Rectal smooth muscle tissue (tissue), 1 donor: ENCODE data around the gene CAMTA1.

Experiments
- H3K27ac ChIP-seq: one replicate; pipeline ENCODE4 v1.7.0; 2013; ENCODE audit warnings: low read depth, low read length, inconsistent platforms
- H3K27me3 ChIP-seq: one replicate; pipeline ENCODE4 v1.7.0; 2013; ENCODE audit warnings: low read length; ENCODE audit not compliant: control insufficient read depth, insufficient read depth
- H3K36me3 ChIP-seq: one replicate; pipeline ENCODE4 v1.7.0; 2013; ENCODE audit warnings: low read length; ENCODE audit not compliant: control insufficient read depth, insufficient read depth
- H3K4me1 ChIP-seq: one replicate; pipeline ENCODE4 v1.7.0; 2013; ENCODE audit warnings: low read length; ENCODE audit not compliant: control insufficient read depth, insufficient read depth
- H3K4me3 ChIP-seq: one replicate; pipeline ENCODE4 v1.7.0; 2013; ENCODE audit warnings: low read length
- H3K9ac ChIP-seq: one replicate; pipeline ENCODE4 v1.7.0; 2013; ENCODE audit warnings: low read length

CAMTA1 gene

DNA sequence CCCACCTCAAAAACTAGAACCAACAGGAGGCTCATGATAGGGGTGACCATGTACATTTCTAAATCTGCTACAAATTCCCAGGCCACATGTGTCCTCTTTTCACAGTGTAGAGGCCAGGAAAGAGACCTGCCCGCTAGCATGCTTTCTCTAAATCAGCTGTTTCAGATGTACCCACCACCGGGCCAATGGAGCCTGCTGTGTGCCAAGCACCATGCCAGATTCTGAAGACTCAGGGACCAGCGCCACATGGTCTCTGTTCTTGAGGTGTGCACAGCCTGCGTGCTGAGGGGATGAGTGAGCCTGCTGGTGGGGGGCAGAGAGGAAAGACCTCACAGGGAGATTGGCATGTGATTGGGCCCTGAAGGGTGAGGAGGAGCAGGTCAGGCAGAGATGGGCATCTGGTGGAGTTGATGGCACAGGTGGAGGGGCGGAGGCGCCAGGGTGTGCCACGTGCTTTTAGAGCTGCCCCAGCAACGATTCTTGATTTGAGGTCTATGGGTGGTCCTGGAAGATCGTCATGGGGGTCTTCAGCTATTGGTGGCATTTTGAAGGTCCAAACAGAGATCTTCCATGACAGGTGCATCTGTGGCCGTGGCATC, 500.7 kb downstream of the CAMTA1 start:
- Histone ChIP-seq H3K4me1 (peaks cover 3% of the 10 kb centered on the region), H3K27ac (no peak overlapping the region), H3K36me3 (no peaks in the 10 kb centered on the region), H3K27me3 (no peaks in the 10 kb centered on the region), H3K4me3 (no peak overlapping the region), H3K9ac (no peak overlapping the region)

DNA sequence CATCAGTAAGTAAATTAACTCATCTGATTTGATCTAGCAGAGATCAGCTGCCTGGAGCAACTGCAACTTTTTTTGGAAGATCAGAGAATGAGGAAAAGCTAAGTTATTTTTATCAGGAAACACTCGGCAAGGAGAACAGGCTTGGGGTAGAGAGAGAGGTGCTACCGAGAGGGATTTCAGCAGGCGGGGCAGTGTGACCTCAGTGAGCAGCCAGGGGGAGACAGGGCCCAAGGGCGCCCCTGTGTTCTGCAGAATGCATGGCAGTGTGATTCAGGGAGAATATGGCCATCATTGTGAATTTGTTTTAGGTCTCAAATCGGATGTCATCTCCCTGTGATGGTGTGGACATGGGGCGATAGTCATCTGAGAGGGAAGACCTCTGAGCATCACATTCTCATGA, 501.8 kb downstream of the CAMTA1 start:
- peaks cover 6% of the 10 kb centered on the region for H3K4me1 ChIP-seq
- H3K36me3 ChIP-seq, result no peaks in the 10 kb centered on the region
- H3K4me3 ChIP-seq, result no peak overlapping the region
- H3K27ac ChIP-seq, result no peak overlapping the region
- no peak overlapping the region for H3K9ac ChIP-seq
- no peaks in the 10 kb centered on the region for H3K27me3 ChIP-seq

DNA sequence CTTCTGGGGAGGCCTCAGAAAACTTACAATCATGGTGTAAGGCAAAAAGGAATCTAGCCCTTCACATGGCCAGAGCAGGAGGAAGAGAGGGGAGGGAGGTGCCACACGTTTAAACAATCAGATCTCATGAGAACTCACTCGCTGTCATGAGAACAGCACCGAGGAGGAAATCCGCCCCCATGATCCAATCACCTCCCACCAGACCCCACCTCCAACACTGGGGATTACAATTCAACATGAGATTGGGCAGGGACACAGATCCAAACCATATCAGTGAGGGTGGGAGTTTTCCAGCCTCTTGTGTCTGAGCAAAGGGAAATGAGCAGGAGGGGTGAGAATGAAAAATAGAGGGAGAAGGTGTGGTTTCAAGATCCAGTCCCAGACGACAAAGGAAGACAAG, 503.7 kb downstream of the CAMTA1 start:
- no peak overlapping the region for H3K9ac ChIP-seq
- H3K27ac ChIP-seq, result no peak overlapping the region
- H3K4me3 ChIP-seq, result no peak overlapping the region
- H3K4me1 ChIP-seq, result peaks cover 16% of the 10 kb centered on the region
- H3K36me3 ChIP-seq, result no peaks in the 10 kb centered on the region
- H3K27me3 ChIP-seq, result no peaks in the 10 kb centered on the region

DNA sequence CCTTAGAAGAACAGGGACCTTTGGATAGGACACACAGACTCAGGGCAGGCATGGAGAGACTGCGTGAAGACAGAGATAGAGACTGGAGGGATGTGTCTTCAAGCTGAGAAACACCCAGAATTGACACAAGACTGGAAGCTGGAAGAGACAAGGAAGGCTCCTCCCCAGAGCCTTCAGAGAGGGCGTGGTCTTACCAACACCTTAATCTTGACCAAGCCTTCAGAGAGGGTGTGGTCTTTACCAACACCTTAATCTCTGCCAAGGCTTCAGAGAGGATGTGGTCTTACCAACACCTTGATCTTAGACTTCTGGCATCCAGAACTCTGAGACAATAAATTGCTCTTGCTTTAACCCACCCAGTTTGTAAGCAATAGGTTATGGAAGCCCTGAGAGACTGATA, 504.4 kb downstream of the CAMTA1 start:
- no peaks in the 10 kb centered on the region for H3K27me3 ChIP-seq
- no peaks in the 10 kb centered on the region for H3K36me3 ChIP-seq
- no peak overlapping the region for H3K9ac ChIP-seq
- no peak overlapping the region for H3K4me3 ChIP-seq
- H3K27ac ChIP-seq, result no peak overlapping the region
- H3K4me1 ChIP-seq, result peaks cover 16% of the 10 kb centered on the region

DNA sequence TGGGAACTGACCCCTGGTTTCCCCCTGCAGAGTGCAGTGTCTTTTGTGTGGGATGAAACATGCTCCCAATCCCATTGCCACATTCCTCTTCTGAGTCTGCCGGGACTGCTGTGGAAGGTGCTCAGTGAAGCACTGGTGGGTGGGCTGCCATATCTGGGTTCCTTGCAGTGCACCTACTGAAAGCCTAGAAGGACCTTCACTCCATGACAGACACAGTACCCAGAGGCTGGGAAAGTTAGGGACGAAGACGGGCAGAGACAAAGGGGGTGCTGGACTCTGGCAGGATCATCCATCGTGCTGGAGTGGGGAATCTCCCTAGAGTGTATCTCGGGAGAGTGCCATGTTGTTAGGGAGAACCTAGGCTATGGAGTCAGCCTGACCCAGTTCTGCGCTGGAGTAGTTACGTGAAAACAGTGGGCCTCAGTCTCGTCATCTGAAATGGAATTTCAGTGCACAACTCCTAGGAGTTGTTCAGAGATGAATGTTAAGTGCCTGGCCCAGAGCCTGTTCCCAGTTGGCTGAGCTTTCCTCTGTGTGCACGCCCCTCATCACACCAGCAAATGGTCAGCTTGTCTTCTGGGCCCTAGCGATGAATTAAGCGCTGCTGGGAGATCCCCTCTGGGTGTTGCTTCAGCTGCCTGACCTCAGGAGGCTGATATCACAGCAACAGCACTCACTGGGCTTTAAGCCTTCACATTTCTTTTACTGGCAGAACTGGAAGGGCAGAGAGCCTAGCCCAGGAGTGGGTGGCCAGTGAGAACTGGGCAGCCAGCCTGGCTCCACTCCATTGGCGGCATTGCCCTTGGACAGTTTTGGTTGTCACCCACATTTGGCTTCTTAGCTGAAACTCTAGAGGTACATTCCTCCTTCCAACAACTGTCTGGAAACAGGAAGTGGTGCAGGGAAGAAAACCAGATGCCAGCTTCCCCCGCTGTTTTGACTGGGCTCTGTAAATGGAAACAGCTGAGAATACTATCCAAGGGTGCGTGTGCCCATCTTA, 506.0 kb downstream of the CAMTA1 start:
- Histone ChIP-seq H3K27me3 (no peaks in the 10 kb centered on the region), H3K4me3 (no peak overlapping the region), H3K36me3 (no peaks in the 10 kb centered on the region), H3K27ac (peak overlapping the region; percentile 42), H3K4me1 (peaks cover 16% of the 10 kb centered on the region), H3K9ac (no peak overlapping the region)

DNA sequence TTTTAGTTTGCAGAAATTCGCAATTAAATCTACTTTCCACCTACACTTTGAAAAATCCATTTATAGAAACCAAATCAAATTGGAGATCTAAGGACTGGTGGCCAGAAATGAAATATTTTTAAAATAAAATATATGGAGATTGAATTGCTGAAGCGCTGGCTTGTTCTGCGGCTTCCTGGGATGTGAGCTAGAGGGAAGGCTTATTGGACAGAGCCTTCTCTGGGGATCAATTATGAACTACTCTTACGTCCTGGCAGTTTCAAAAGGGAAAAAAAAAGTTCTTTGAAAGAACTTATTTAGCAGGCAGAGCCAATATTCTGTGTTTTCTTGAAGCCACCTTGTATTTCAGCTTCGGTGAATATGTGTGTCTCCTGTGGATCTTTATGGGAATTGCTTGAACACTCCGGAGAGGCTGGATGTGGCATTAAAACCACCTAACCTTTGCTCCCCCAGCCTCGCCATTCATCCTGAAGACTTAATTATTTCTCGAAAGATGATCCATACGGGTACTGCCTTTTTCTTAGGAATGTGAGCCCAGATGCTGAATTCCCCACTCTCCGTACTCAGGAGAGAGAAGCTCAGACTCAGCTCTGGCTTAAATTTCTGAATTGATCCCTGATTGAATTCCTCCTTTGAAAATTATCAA, 506.9 kb downstream of the CAMTA1 start:
- H3K4me3 ChIP-seq, result no peak overlapping the region
- no peak overlapping the region for H3K9ac ChIP-seq
- H3K27ac ChIP-seq, result no peak overlapping the region
- peaks cover 16% of the 10 kb centered on the region for H3K4me1 ChIP-seq
- H3K27me3 ChIP-seq, result no peaks in the 10 kb centered on the region
- no peaks in the 10 kb centered on the region for H3K36me3 ChIP-seq

DNA sequence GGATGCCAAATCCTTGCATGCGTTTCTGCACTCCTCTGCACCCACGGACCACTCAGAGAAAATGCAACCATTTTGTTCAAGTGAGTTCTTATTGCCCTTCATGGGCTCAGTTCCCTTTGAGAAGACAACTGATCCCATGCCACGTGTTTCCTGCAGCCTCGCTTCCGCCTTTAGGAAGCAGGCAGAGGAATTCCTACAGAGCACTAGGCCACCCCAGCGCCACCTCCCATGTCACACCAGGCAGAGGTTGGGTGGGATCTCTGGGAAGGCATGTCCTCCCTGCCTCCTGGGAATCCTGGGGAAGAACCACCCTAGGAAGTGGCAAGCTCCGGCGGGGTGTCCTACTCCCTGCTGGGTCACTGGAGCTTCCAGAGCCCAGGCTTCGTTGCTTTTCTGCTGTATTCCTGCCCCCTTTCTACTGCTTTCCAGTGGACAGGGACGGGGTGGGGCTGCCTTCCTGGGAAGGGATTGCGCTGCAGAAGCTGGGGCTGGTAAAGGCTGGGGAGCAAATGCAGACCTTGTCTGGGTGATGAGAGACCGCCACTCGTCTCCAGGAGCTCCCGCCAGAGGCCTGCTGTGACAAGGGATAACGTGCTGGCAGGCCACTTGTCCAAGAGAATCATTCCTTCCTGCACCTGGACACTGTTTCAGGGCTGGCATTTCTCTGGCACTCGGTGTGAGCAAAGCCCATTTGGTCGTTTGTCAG, 507.6 kb downstream of the CAMTA1 start:
- Histone ChIP-seq H3K27ac (no peak overlapping the region), H3K36me3 (no peaks in the 10 kb centered on the region), H3K4me3 (no peak overlapping the region), H3K27me3 (no peaks in the 10 kb centered on the region), H3K9ac (no peak overlapping the region), H3K4me1 (peaks cover 16% of the 10 kb centered on the region)

DNA sequence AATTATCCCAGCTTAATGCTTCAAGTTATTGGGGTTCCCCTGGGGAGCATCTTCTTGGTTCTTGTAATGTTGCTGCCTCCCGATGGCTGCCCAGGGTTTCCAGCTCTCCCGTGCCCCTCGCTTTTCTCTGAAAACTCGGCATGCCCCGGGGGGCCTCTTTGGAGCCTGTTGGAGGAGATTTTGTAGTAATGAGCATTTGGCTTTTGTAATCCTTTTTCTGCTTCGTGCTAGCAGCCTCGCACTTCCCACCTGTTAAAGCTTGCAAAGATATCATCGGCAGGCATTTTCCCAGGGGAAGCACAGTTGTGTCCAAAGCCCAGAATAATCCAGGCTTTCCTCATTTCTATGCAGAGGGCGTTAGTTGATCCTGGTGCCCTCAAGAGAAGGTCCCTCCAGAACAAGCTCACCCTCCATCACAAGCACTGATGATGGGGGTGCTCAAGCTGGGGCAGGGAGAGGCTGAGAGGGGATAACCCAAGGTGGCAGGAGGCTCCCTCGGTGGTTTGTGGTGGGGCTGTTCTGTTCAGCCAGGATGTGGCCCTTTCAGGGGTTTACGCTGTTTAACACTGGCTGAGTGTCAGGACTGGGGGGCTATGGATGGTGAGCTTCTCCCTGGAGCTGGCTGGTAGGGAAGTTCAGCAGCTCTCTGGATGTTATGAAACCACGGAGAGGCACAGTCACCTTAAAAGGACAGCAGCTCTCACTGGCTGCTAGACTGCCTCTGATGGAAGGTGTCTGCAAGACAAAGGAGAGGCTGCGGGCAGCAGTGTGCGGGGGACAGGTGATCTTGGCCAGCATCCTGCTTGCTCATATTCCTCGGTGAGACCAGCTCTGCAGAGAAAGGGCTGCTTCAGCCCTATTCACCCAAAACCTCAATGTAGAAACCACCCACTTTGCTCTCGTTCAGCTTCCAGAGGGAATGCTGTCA, 508.7 kb downstream of the CAMTA1 start:
- Histone ChIP-seq H3K36me3 (no peaks in the 10 kb centered on the region), H3K9ac (no peak overlapping the region), H3K27me3 (no peaks in the 10 kb centered on the region), H3K27ac (no peak overlapping the region), H3K4me3 (no peak overlapping the region), H3K4me1 (peaks cover 19% of the 10 kb centered on the region)

DNA sequence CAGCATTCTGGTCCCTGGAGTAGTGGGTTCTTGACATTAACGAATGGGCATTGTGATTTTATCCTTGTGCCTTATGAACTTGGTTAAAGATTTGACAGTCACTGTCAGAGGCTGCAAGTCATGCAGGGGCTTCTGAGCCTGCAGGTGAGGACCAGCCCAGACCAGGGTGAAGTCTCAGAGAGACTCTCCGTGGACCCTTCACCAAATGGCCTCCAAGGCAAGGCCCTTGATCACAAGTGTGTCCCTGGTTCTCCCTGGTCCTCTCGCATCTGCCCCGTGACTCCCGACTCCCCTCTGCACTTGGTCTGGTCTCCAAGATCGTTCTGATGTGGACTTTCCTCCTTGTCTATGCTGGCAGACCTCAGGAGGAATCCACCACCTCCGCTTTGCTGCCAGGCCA, 509.4 kb downstream of the CAMTA1 start:
- Histone ChIP-seq H3K27ac (no peak overlapping the region), H3K27me3 (no peaks in the 10 kb centered on the region), H3K4me3 (no peak overlapping the region), H3K36me3 (no peaks in the 10 kb centered on the region), H3K4me1 (peaks cover 24% of the 10 kb centered on the region), H3K9ac (no peak overlapping the region)

DNA sequence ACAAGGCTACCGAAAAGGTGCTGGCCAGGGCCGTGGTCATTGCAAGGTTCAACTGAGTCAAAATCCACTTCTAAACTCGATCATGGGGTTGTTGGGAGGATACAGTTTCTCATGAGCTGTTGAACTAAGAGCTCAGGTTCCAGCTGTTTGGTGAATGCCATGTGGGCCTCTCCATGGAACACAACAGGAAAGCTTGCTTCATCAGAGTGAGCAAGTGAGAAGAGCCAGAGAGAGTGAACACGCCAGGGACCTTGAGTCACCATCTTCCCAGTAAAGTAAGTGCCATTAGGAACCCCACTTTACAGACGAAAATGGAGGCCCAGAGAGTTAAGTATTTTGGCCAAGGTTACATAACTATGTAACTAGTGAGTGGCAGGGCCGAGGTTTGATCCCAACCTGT, 510.7 kb downstream of the CAMTA1 start:
- Histone ChIP-seq H3K9ac (no peak overlapping the region), H3K27me3 (no peaks in the 10 kb centered on the region), H3K36me3 (no peaks in the 10 kb centered on the region), H3K4me1 (peaks cover 33% of the 10 kb centered on the region), H3K27ac (no peak overlapping the region), H3K4me3 (no peak overlapping the region)

DNA sequence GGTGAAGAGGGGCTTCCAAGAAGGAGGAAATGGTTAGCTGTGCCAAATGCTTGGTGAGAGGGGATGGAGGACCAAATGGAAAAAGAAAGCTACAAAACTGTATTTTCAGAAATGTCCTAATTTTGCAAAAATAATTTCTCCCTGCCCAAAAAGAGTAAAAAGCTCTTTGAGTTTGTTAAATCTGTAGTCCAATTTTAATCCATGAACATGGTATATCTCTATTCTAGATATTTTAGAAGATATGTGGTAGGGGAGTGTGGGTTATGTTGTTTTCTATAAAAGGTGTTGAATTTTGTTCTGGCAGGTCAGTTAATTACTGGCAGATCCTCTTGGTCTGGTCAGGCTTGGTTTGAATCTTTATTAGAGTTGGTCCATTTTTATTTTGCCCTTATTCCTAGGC, 511.7 kb downstream of the CAMTA1 start:
- no peak overlapping the region for H3K27ac ChIP-seq
- no peak overlapping the region for H3K4me3 ChIP-seq
- H3K27me3 ChIP-seq, result no peaks in the 10 kb centered on the region
- H3K9ac ChIP-seq, result no peak overlapping the region
- peaks cover 31% of the 10 kb centered on the region for H3K4me1 ChIP-seq
- H3K36me3 ChIP-seq, result no peaks in the 10 kb centered on the region
